Ishikawa (cell line): ENCODE measurements around the gene DRC7.

ENCODE experiments used
- CEBPB ChIP-seq: IDR thresholded peaks from 2 replicates; pipeline ENCODE4 v1.6.1; 2012
- CREB1 ChIP-seq: IDR thresholded peaks from 2 replicates; pipeline ENCODE4 v1.6.1; 2012; ENCODE audit warnings: low read depth
- EGR1 ChIP-seq: IDR thresholded peaks from 2 replicates; pipeline ENCODE4 v1.6.1; 2012
- NFIC ChIP-seq: IDR thresholded peaks from 2 replicates; pipeline ENCODE4 v1.6.1; 2012
- REST ChIP-seq: IDR thresholded peaks from 2 replicates; pipeline ENCODE4 v1.6.1; 2012; ENCODE audit warnings: low read depth, mild to moderate bottlenecking
- TCF12 ChIP-seq: IDR thresholded peaks from 2 replicates; pipeline ENCODE4 v1.6.1; 2012; ENCODE audit warnings: low read depth
- TEAD4 ChIP-seq: IDR thresholded peaks from 2 replicates; pipeline ENCODE4 v1.6.1; 2012
- USF1 ChIP-seq: IDR thresholded peaks from 2 replicates; pipeline ENCODE4 v1.6.1; 2012
- YY1 ChIP-seq: IDR thresholded peaks from 2 replicates; pipeline ENCODE4 v1.6.1; 2012; ENCODE audit warnings: low read depth
- ZBTB7A ChIP-seq: IDR thresholded peaks from 2 replicates; pipeline ENCODE4 v1.6.1; 2012; ENCODE audit warnings: low read depth
- TF ChIP-seq, protein P1 (sequence below): IDR thresholded peaks from 2 replicates; pipeline ENCODE4 v1.6.1; 2012

DNA sequence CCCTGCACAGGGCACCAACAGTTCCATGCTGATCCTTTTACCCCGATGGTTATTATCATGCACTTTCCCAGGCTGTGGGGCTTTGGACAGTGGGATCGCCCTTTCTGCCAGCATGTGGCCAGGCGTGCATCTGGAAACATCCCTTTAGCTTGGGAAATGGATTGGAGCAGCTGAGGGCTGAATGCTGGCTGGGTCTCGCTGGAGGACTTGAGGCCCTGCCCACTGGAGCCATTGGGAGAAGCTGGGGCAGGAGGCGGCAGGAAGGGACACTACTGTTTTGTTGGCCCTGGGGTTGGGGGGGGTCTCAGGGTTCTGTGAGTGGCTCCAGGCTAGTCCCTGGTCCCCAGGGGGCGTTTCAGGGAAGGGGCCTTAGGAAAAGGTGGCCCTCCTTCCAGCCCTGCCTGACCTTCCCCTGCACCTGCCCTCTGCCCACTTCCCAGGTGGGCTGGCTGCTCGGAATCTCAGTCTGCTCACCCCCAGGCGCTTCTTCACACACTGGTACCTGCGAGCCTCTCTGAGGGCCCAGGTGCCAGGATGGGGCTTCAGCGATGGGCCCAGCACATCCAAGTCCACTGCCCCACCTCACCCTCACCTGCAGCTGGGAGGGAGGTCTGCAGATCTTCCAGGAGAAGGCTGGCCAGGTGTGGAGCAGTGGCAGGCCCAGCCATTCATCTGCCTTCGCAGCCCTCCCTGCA is 28.1 kb upstream of the DRC7 start:
- TF ChIP-seq TCF12 (no peak), YY1 (no peak), TEAD4 (no peak), ZBTB7A (no peak), REST (no peak), CREB1 (no peak), CEBPB (no peak), EGR1 (no peak), NFIC (no peak), USF1 (no peak)
- TF ChIP-seq, protein P1, sequence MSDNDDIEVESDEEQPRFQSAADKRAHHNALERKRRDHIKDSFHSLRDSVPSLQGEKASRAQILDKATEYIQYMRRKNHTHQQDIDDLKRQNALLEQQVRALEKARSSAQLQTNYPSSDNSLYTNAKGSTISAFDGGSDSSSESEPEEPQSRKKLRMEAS, result no peak
